Endothelial cell of umbilical vein (primary cell): ENCODE measurements around the gene SHISA8. TPM values are rescaled to one million over a fixed set of nuclear protein-coding genes. Genes with fewer than 3 reads are reported as not detected.
A peak's percentile ranks its signal among the peaks of the same experiment; 100 is the strongest.

ENCODE experiments used
- BruUV-seq: library from RNA; stranded (reverse); fragments of 400-500 nt; replicated peaks from 2 replicates; lab custom pipeline; 2021; lab: Mats Ljungman, UMichigan
- CTCF ChIA-PET: fragments of 300-600, 350-600 bp; sonication (Branson Sonifier 250); formaldehyde crosslinking; loops from one replicate; lab custom pipeline; 2021; ENCODE audit warnings: antibody characterized with exemption, inconsistent platforms; lab: Charles Lee
- POLR2A ChIA-PET: fragments of 300-600, 350-600 bp; sonication (Branson Sonifier 250); formaldehyde crosslinking; loops from one replicate; lab custom pipeline; 2021; ENCODE audit warnings: antibody characterized with exemption, inconsistent platforms; lab: Charles Lee
- DNase-seq: peaks from one replicate; pipeline ENCODE4 v3.0.0-alpha.2; 2011; ENCODE audit warnings: low read depth, low spot score
- FAIRE-seq: peaks from 2 replicates; lab custom pipeline; 2011; peaks lifted over from hg19 to GRCh38; lab: Jason Lieb, UNC
- H2AFZ ChIP-seq: 2 replicates; pipeline ENCODE4 v1.6.0; 2012; ENCODE audit warnings: low read depth, low read length, control low read depth, inconsistent platforms
- H3K27ac ChIP-seq: 2 replicates; pipeline ENCODE4 v1.5.1; 2011; ENCODE audit warnings: low read depth, mild to moderate bottlenecking, control low read depth, low read length, moderate library complexity; ENCODE audit not compliant: insufficient read depth
- H3K27me3 ChIP-seq, 2 experiments: 2 replicates each; pipeline versions ENCODE4 v1.6.0 to v1.6.1; 2011; ENCODE audit warnings: low read length in 2 of 2, mixed read lengths in 1 of 2; ENCODE audit not compliant: control insufficient read depth in 2 of 2, insufficient read depth in 2 of 2
- H3K36me3 ChIP-seq, 2 experiments: 2 replicates in 1 of 2; 3 replicates in 1 of 2; pipeline ENCODE4 v1.5.1; 2011; ENCODE audit warnings: low read length in 2 of 2, mild to moderate bottlenecking in 1 of 2, moderate library complexity in 1 of 2; ENCODE audit not compliant: control insufficient read depth in 2 of 2, insufficient read depth in 2 of 2; ENCODE audit errors: extremely low read depth in 1 of 2
- H3K4me1 ChIP-seq: 3 replicates; pipeline ENCODE4 v1.5.1; 2011; ENCODE audit warnings: mild to moderate bottlenecking, low read length; ENCODE audit not compliant: control insufficient read depth, insufficient read depth; ENCODE audit errors: extremely low read depth
- H3K4me2 ChIP-seq: 2 replicates; pipeline ENCODE4 v1.6.1; 2011; ENCODE audit warnings: low read length, control low read depth, mixed read lengths; ENCODE audit not compliant: insufficient read depth
- H3K4me3 ChIP-seq, 3 experiments: fragments of 200-600 bp in 1 of 3; sonication (generic), shearing (Covaris generic) in 1 of 3; replicated peaks in 1 of 3; 2 replicates each; pipeline ENCODE4 v1.5.1; 2011 to 2016; ENCODE audit warnings: control low read depth in 3 of 3, low read length in 3 of 3, mild to moderate bottlenecking in 2 of 3, inconsistent platforms in 1 of 3, low read depth in 1 of 3, moderate library complexity in 1 of 3; ENCODE audit not compliant: insufficient read depth in 1 of 3
- H3K79me2 ChIP-seq: 2 replicates; pipeline ENCODE4 v1.6.0; 2012; ENCODE audit warnings: low read length, inconsistent platforms; ENCODE audit not compliant: control insufficient read depth, insufficient read depth
- H3K9ac ChIP-seq: replicated peaks from 2 replicates; pipeline ENCODE3; 2011; ENCODE audit warnings: low read length, control low read depth; ENCODE audit not compliant: insufficient read depth; ENCODE audit errors: extremely low read depth
- H3K9me1 ChIP-seq: replicated peaks from 3 replicates; pipeline ENCODE4 v1.6.0; 2011; ENCODE audit warnings: mild to moderate bottlenecking, low read length; ENCODE audit not compliant: control insufficient read depth, insufficient read depth; ENCODE audit errors: extremely low read depth
- H3K9me3 ChIP-seq: replicated peaks from 2 replicates; pipeline ENCODE4 v1.5.1; 2012; ENCODE audit warnings: low read length, inconsistent platforms; ENCODE audit not compliant: control insufficient read depth, insufficient read depth
- H4K20me1 ChIP-seq: replicated peaks from 2 replicates; pipeline ENCODE3; 2011; ENCODE audit warnings: mild to moderate bottlenecking, low read length; ENCODE audit not compliant: control insufficient read depth, insufficient read depth; ENCODE audit errors: extremely low read depth
- CTCF ChIP-seq, 2 donors: IDR thresholded peaks; 1 replicate in 1 of 2; 2 replicates in 1 of 2; pipeline ENCODE4 v1.5.1; 2011; ENCODE audit warnings: low read length in 2 of 2, mild to moderate bottlenecking in 2 of 2, moderate library complexity in 2 of 2, control low read depth in 1 of 2, inconsistent platforms in 1 of 2, low read depth in 1 of 2; ENCODE audit not compliant: insufficient read depth in 1 of 2; ENCODE audit errors: extremely low read depth in 1 of 2
- POLR2AphosphoS5 ChIP-seq: IDR thresholded peaks from 2 replicates; pipeline ENCODE4 v1.6.1; 2012; ENCODE audit warnings: low read depth, mild to moderate bottlenecking, control low read depth, low read length, moderate library complexity; ENCODE audit not compliant: insufficient read depth
- dilution Hi-C: fragments of 300-500 bp; cut with MboI; formaldehyde crosslinking; loops from one replicate; pipeline ENCODE4 v1.15.0; 2019; ENCODE audit warnings: low sequenced_read_pairs; ENCODE audit not compliant: extremely low pct_ligation_motif_present
- intact Hi-C: fragments of 100-400 bp; cut with micrococcal nuclease; formaldehyde crosslinking; loops from one replicate; pipeline ENCODE4 v1.10.0; 2022
- polyA plus RNA-seq, 4 experiments: library from polyadenylated mRNA; depleted of rRNA in 3 of 4; stranded (reverse) in 3 of 4; unstranded in 1 of 4; fragments of >200 nt; gene quantifications; 2 replicates each; pipeline versions ENCODE4 v1.2.1 to v1.2.3, GENCODE V29; 2011 to 2012; ENCODE audit warnings: missing spikeins in 1 of 4
- total RNA-seq: library from RNA; stranded (reverse); gene quantifications from 2 replicates; pipeline ENCODE4 v1.2.3, GENCODE V29; 2021

SHISA8 gene
- total and polyA plus RNA-seq, 2 donors (not counting 3 experiments of a cell fraction or from before 2014, with no cell fraction given): not detected

- Histone ChIP-seq H3K36me3 (peaks cover 0 to 2% of the 10 kb centered on the region in 2 experiments), H3K79me2 (peaks cover 5% of the 10 kb centered on the region), H3K4me3 (no peak overlapping the region), H2AFZ (no peak overlapping the region), H3K9me1 (no peaks in the 10 kb centered on the region), H3K9ac (no peak overlapping the region), H3K4me1 (peaks cover 29% of the 10 kb centered on the region), H3K27ac (no peak overlapping the region), H4K20me1 (no peaks in the 10 kb centered on the region), H3K27me3 (no peaks in the 10 kb centered on the region), H3K9me3 (no peaks in the 10 kb centered on the region), H3K4me2 (no peak overlapping the region)
- ChIA-PET POLR2A (interaction anchor here (0.6 kb wide), 2 partner anchors 224 to 257 kb away, joined by 3 to 4 read pairs; no protein-coding TSS in a partner anchor), CTCF (interaction anchor here (0.6 to 2.6 kb wide), 71 partner anchors 9 to 503 kb away, joined by 3 to 127 read pairs (median 5); partner anchors contain the start of genes CCDC134, MEI1, SHISA8 and SNU13)
- FAIRE-seq (peak; percentile 98), DNase-seq (peak; percentile 75)
- intact Hi-C loops (loop anchor here (1.0 to 2.0 kb wide), 5 partner anchors 14 to 275 kb away; partner anchors contain the start of gene TNFRSF13C), dilution Hi-C loops (no loop called here)
- no peak for TF ChIP-seq POLR2AphosphoS5
- peak; percentile 83 to 89 for TF ChIP-seq CTCF (IDR thresholded peaks at IDR 0.05; ENCODE audit: extremely low read depth in 1 of 2, insufficient read depth in 1 of 2, low read depth in 1 of 2, low read length in 2 of 2)
- no TSS peak for BruUV-seq
These were observed 26.2 kb upstream of the SHISA8 start for GRCh38 chr22:41940832-41941765.
